ENCODE data around the gene SLC7A6.

The SLC7A6 gene

GRCh38 chr16:68257251-68257905 is 6.9 kb upstream of the SLC7A6 start:
- DNase-seq (ENCODE audit: low read depth), result no peak

GRCh38 chr16:68257906-68258800 is 6.2 kb upstream of the SLC7A6 start:
- DNase-seq (ENCODE audit: low read depth), result no peak

GRCh38 chr16:68259007-68259825 is 5.1 kb upstream of the SLC7A6 start:
- no peak for DNase-seq (ENCODE audit: low read depth)

- DNase-seq (ENCODE audit: low read depth), result no peak
Measured at GRCh38 chr16:68263559-68264127, 683 bp upstream of the SLC7A6 start.

GRCh38 chr16:68265078-68265920 is 973 bp downstream of the SLC7A6 start:
- no peak for DNase-seq (ENCODE audit: low read depth)

GRCh38 chr16:68267612-68268405 is 3.5 kb downstream of the SLC7A6 start:
- no peak for DNase-seq (ENCODE audit: low read depth)

- no peak for DNase-seq (ENCODE audit: low read depth)
Measured at GRCh38 chr16:68269793-68270192, 5.5 kb downstream of the SLC7A6 start.

- no peak for DNase-seq (ENCODE audit: low read depth)
Measured at GRCh38 chr16:68270353-68270752, 6.0 kb downstream of the SLC7A6 start.

- no peak for DNase-seq (ENCODE audit: low read depth)
Measured at GRCh38 chr16:68272507-68273209, 8.3 kb downstream of the SLC7A6 start.

- no peak for DNase-seq (ENCODE audit: low read depth)
Measured at GRCh38 chr16:68273459-68273858, 9.1 kb downstream of the SLC7A6 start.

- DNase-seq (ENCODE audit: low read depth), result no peak
Measured at GRCh38 chr16:68273896-68274295, 9.6 kb downstream of the SLC7A6 start.

GRCh38 chr16:68274441-68274840 is 10.1 kb downstream of the SLC7A6 start:
- DNase-seq (ENCODE audit: low read depth), result no peak

GRCh38 chr16:68275611-68276191 is 11.4 kb downstream of the SLC7A6 start:
- no peak for DNase-seq (ENCODE audit: low read depth)

- no peak for DNase-seq (ENCODE audit: low read depth)
Measured at GRCh38 chr16:68276223-68276622, 11.9 kb downstream of the SLC7A6 start.

- no peak for DNase-seq (ENCODE audit: low read depth)
Measured at GRCh38 chr16:68279726-68280558, 15.6 kb downstream of the SLC7A6 start.

- no peak for DNase-seq (ENCODE audit: low read depth)
Measured at GRCh38 chr16:68281368-68282063, 17.2 kb downstream of the SLC7A6 start.

- no peak for DNase-seq (ENCODE audit: low read depth)
Measured at GRCh38 chr16:68282064-68282452, 17.7 kb downstream of the SLC7A6 start.

GRCh38 chr16:68283346-68283745 is 19.0 kb downstream of the SLC7A6 start:
- DNase-seq (ENCODE audit: low read depth), result no peak

Data from fibroblast of the conjunctiva (primary cell).